GM10248 (cell line): Measurements from ENCODE around the gene ADA.
A peak's percentile ranks its signal among the peaks of the same experiment; 100 is the strongest.

Experiments
- CTCF ChIA-PET: fragments of 300-600 bp; sonication (Branson Sonifier 250); formaldehyde crosslinking; extraction: SDS; loops from one replicate; lab custom pipeline; 2021; ENCODE audit warnings: antibody characterized with exemption; lab: Yijun Ruan, JAX
- POLR2A ChIA-PET: fragments of 350-650 bp; sonication (Branson Sonifier 250); formaldehyde crosslinking; extraction: SDS; loops from one replicate; lab custom pipeline; 2020; ENCODE audit warnings: antibody characterized with exemption; lab: Yijun Ruan, JAX
- DNase-seq: peaks from one replicate; pipeline ENCODE4 v3.0.0; 2012; ENCODE audit errors: extremely low spot score
- TF ChIP-seq, protein P1 (sequence below): IDR thresholded peaks from 2 replicates; pipeline ENCODE4 v1.5.1; 2012; ENCODE audit warnings: mild to moderate bottlenecking, low read depth; ENCODE audit errors: extremely low read depth, missing control alignments, control extremely low read depth

The ADA gene

DNA sequence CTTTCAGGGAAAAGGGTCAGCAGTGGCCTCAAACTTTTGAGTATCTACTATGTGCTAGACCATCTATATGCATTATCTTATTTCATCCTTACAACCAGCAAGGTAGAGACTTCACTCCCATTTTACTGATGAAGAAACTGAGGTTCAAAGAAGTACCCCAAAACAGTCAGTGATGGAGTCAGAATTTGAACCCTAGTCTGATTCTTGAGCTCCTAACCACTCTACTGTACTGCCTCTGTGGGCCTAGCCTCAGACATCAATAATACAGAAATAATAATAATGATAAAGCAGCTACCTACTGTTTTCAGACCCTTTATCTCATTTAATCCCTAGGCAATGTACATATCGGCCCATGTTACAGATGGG, 8.4 kb downstream of the ADA start:
- ChIA-PET POLR2A (interaction anchor here (1.0 kb wide), 1 partner anchor 1186 kb away, joined by 3 read pairs; the partner anchor contains the start of gene SRSF6), CTCF (interaction anchor here (0.6 to 5.4 kb wide), 6 partner anchors 8 to 62 kb away, joined by 3 to 41 read pairs (median 5); partner anchors contain the start of gene ADA)
- TF ChIP-seq, protein P1, sequence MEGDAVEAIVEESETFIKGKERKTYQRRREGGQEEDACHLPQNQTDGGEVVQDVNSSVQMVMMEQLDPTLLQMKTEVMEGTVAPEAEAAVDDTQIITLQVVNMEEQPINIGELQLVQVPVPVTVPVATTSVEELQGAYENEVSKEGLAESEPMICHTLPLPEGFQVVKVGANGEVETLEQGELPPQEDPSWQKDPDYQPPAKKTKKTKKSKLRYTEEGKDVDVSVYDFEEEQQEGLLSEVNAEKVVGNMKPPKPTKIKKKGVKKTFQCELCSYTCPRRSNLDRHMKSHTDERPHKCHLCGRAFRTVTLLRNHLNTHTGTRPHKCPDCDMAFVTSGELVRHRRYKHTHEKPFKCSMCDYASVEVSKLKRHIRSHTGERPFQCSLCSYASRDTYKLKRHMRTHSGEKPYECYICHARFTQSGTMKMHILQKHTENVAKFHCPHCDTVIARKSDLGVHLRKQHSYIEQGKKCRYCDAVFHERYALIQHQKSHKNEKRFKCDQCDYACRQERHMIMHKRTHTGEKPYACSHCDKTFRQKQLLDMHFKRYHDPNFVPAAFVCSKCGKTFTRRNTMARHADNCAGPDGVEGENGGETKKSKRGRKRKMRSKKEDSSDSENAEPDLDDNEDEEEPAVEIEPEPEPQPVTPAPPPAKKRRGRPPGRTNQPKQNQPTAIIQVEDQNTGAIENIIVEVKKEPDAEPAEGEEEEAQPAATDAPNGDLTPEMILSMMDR = no peak
- no peak for DNase-seq

DNA sequence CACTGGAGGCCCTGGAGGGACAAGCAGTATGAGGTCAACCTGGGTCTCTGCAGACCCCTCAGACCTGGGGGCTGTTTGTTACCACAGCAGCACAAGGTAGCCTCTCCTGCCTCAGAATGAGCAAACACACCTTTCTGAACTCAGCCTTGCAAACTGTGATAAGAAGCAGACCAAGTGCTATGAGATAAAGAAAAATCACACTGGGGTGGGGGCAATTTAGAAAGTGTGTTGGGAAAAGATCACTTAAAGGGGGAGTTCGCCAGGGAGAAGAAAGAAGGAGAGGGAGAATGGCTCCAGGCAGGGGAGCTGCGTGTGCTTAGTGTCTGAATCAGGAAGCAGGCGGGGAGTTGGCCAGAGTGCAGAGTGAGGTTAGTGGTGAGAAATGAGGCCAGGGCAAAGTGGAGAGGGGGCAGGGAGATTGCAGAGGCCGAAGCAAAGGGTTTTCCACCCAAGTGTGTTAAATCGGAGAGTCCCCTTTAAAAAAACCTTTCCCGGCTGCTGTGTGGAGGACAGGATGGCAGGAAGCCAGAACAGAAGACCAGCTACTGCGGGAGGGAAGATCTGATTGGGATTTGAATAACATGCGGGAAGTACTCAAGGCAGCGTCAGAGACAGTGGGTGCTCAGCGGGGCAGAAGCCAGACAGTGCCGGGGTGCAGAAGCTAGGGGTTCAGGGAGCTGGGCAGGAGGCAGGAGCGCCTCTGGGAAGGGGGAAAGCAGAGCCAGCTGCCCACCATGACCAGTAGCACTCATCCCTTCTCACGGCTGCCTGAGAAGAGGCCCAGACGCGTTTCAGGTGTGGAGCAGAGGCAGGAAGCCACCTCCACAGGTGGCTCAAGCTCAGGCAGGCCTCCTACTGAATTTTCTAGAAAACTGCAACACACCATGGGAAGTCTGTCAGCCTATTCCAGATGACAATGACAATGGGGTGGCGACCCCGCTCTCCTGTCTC, 9.0 kb downstream of the ADA start:
- TF ChIP-seq, protein P1 = no peak
- ChIA-PET POLR2A (interaction anchor here (0.6 to 1.0 kb wide), 2 partner anchors 1185 to 1253 kb away, joined by 3 to 5 read pairs; partner anchors contain the start of gene SRSF6), CTCF (interaction anchor here (0.8 to 5.4 kb wide), 7 partner anchors 9 to 55 kb away, joined by 3 to 41 read pairs (median 4); partner anchors contain the start of gene ADA)
- DNase-seq = peak; percentile 72

DNA sequence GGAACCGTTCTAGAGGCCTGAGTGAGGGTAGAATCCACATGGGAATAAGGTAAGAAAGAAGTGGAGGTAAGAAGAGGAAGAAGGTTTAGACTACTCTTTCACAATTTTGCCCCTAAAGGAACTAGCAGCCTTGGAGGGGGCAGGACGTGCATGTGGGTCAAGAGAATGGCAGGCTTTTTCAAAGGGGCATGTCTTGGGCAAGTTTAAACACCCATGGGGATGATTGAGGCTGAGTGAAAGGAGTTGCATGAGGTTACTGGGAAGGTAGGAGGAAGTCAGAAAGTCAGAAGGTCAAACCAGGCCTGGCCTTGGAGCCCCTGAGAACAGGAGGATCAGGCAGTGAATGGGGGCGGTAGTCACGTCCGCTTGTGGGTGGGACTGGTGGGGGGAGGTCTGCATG, 10.2 kb downstream of the ADA start:
- POLR2A ChIA-PET = interaction anchor here (0.6 kb wide), 1 partner anchor 1254 kb away, joined by 5 read pairs; no protein-coding TSS in a partner anchor
- DNase-seq = no peak
- TF ChIP-seq, protein P1 = no peak
- CTCF ChIA-PET = interaction anchor here (1.2 to 2.5 kb wide), 2 partner anchors 10 to 54 kb away, joined by 3 to 6 read pairs; partner anchors contain the start of gene ADA

DNA sequence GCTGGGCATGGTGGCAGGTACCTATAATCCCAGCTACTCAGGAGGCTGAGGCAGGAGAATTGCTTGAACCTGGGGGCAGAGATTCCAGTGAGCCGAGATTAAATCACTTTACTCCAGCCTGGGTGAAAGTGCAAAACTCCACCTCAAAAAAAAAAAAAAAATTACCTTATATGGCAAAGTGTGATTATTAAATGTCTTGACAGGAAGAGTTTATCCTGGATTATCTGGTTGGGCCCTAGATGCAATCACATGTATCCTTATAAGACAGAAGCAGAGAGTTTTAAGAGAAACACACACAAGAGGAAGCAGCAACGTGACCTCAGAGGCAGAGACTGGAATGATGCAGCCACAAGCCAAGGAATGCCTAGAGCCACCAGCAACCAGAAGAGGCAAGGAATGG, 11.0 kb downstream of the ADA start:
- ChIA-PET CTCF (interaction anchor here (0.9 to 1.5 kb wide), 4 partner anchors 11 to 37 kb away, joined by 3 read pairs; no protein-coding TSS in a partner anchor), POLR2A (no interaction called here)
- TF ChIP-seq, protein P1 = no peak
- no peak for DNase-seq

DNA sequence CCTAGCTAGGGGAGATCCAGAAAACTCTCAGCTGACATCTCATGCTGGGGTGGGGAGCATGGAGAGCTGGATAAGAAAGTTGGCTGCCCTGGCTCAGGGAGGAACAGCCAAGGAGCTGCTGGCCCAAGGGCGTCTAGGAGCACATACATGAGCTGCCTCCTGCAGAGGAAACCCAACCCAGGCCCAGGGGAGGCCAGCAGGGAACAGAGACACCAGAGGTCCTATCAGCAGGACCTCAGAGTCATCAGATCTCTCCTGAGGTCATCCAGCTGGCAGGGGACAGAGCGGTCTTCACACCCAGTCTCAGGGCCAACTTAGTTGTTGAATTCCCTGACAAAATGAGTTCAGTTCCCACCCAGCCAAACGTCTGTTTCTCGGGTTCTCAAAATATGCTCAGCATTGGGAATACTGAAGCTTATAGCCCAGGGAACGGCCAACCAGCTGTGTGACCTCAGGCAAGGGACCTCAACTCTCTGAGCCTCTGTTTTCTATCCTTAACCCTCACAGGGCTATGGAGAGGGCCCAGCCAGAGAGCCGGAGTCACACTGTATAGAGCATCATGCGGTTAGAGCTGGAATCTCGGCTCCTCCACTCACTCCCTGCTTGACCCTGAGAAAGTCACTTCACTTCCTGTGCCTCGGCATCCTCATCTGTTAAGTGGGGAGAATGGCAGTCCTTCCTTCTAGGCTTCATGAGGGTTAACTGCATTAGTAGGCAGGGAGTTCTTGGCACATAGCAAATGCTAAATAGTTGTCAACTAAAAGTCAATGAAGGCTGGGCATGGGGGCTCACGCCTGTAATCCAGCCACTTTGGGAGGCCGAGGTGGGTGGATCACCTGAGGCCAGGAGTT, 13.8 kb downstream of the ADA start:
- CTCF ChIA-PET = interaction anchor here (0.9 to 4.0 kb wide), 4 partner anchors 11 to 420 kb away, joined by 3 to 15 read pairs (median 4); no protein-coding TSS in a partner anchor
- DNase-seq = no peak
- TF ChIP-seq, protein P1 = no peak
- POLR2A ChIA-PET = no interaction called here

DNA sequence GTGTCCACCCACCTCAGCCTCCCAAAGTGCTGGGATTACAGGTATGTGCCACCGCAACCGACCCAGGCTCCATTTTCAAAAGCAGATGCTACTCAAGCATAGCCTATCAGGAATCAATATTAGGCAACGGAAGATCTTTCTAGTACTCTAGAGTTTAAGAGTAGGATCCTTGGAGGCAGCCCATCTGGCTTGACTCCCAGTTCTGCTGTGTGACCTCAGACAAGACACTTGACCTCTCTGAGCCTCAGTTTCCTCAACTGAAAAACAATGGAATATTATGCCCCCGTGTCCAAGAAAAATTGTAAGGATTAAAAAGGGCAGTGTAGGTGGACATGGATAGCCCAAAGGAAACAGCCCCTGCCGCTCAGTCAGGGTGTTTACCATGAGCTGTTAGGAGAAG, 14.5 kb downstream of the ADA start:
- TF ChIP-seq, protein P1 = no peak
- POLR2A ChIA-PET = no interaction called here
- no peak for DNase-seq
- CTCF ChIA-PET = interaction anchor here (0.9 to 4.0 kb wide), 3 partner anchors 10 to 46 kb away, joined by 3 to 15 read pairs (median 4); no protein-coding TSS in a partner anchor
